Ishikawa (cell line): ENCODE results near the gene MYB.

ENCODE experiments used
- CREB1 ChIP-seq: IDR thresholded peaks from 2 replicates; pipeline ENCODE4 v1.6.1; 2012; ENCODE audit warnings: low read depth
- EP300 ChIP-seq: IDR thresholded peaks from 2 replicates; pipeline ENCODE4 v1.6.1; 2012; ENCODE audit warnings: borderline replicate concordance
- NFIC ChIP-seq: IDR thresholded peaks from 2 replicates; pipeline ENCODE4 v1.6.1; 2012
- RAD21 ChIP-seq: IDR thresholded peaks from 2 replicates; pipeline ENCODE4 v1.6.1; 2012; ENCODE audit warnings: low read depth
- TCF12 ChIP-seq: IDR thresholded peaks from 2 replicates; pipeline ENCODE4 v1.6.1; 2012; ENCODE audit warnings: low read depth
- TEAD4 ChIP-seq: IDR thresholded peaks from 2 replicates; pipeline ENCODE4 v1.6.1; 2012
- YY1 ChIP-seq: IDR thresholded peaks from 2 replicates; pipeline ENCODE4 v1.6.1; 2012; ENCODE audit warnings: low read depth

DNA sequence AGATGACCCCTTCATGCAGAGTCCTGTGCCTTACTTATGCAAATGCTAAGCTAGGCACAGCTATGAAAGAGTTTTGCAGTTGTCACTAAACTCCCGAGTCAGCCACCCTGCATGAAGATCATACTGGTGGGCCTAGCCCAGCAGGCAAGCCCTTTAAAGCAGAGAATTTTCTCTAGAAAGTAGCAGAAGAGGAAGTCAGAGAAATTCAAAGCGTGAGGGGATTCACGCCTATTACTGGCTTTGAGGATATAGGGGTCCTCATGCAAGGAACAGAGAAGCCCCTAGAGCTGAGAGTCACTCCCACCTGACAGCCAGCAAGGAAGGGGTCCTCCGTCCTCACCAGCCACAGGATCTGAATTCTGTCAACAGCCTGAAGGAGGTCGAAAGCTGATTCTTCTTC lies 54.6 kb downstream of the MYB start:
- TF ChIP-seq NFIC (no peak), TCF12 (no peak), TEAD4 (no peak), CREB1 (no peak), EP300 (no peak), RAD21 (no peak), YY1 (no peak)
